Renal cortex interstitium (tissue), 11 donors: ENCODE data around the gene FBXO28. TPM values are rescaled to one million over a fixed set of nuclear protein-coding genes. Genes with fewer than 3 reads are reported as not detected.

Experiments used
- DNase-seq, 11 donors: peaks; one replicate each; pipeline ENCODE4 v3.0.0-alpha.2; 2013; ENCODE audit warnings: low read depth in 9 of 11, low spot score in 4 of 11; ENCODE audit errors: extremely low read depth in 1 of 11
- polyA plus RNA-seq, 3 donors: library from polyadenylated mRNA; unstranded; fragments of 120-200 nt; gene quantifications; one replicate each; pipeline ENCODE4 v1.2.1, GENCODE V29; 2013; ENCODE audit not compliant: insufficient read length in 3 of 3

The FBXO28 gene
- polyA plus RNA-seq, 3 donors: 30.9 to 36.6 (median 32.9) TPM

DNA sequence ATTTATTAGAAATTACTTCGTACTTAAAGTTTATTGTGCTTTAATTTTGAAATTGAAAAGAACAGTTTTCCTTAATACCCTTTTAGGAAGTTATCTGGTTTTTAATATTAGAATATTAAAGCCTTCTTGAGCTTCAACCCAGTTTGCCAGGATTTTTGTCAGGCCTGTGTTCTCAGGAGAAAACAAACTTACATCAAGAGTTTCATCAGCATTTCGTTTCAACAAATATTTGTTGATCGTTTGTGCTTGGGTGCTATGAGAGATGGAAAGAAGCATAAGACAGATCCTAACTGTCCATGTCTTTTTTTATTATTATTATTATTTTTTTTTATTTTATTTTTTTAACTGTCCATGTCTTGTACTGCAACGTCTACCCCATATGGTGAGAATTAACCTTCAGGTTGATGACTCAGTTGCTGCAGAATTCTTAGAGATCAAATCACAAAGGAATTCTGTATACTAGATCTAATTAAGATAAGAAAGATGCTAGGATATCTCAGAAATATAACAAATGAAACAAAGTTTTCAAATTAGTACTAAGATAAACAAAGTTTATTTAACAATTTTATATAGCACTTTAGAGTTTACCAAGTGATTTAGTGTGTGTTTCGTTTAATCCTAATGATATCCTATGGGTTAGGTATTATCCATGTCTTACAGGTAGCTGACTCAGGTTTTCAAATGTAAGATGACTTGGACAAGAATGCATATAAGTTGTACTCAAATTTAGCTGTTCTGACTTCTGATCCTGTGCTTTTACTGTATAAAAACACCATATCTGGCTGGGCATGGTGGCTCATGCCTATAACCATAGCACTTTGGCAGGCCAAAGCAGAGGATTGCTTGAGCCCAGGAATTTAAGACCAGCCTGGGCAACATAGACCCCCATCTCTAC, 14.3 kb downstream of the FBXO28 start:
- DNase-seq: no peak

DNA sequence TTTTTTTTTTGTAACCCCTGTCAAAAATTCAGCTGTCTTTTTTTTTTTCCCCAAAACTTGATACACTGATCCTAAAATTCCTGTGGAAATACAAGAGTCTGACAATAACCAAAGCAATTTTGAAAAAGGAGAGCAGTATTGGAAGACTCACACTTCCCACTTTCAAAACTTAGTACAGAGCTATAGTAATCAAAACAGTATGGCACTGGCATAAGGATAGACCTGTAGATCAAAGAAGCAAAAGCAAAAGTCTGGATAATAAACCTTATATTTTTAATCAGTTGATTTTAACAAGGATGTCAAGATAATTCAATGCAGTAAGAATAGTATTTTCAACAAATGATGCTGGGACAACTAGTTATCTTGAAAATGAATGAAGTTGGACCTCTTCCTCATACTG, 17.3 kb downstream of the FBXO28 start:
- no peak for DNase-seq

DNA sequence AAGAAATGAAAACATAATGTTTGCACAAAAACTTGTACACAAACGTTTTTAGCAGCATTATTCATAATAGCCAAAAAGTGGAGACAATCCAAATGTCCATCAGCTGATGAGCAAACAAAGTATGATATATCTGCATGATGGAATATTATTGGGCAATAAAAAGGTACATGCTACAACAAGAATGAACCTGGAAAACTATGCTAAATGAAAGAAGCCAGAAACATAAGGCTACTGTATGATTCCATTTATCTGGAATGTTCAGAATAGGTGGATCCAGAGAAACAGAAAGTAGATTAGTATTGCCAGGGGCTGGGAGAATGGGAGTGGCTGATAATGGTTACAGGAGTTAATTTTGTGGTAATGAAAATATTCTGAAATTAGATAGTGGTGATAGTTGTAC, 19.0 kb downstream of the FBXO28 start:
- no peak for DNase-seq

DNA sequence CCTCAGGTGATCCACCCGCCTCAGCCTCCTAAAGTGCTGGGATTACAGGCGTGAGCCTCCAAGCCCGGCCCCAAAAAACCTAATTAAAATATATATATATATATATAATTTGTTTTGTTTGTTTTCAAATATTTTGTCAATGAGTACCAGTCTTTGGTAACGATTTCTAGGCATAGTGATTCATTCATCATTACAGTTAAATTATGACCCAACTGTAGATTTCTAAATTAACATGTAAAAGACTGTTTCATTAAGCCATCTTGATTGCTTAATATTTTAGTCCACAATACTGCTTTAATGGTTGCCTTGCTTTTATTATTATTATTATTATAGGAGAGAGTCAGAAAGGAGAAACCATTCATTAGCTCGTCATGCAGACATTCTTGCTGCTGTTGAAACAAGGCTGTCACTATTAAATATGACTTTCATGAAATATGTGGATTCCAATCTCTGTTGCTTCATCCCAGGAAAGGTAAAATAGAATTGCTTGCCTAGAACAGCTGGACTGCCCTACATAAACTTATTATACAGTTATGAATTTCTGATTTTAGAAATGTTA, 19.9 kb downstream of the FBXO28 start:
- no peak for DNase-seq

DNA sequence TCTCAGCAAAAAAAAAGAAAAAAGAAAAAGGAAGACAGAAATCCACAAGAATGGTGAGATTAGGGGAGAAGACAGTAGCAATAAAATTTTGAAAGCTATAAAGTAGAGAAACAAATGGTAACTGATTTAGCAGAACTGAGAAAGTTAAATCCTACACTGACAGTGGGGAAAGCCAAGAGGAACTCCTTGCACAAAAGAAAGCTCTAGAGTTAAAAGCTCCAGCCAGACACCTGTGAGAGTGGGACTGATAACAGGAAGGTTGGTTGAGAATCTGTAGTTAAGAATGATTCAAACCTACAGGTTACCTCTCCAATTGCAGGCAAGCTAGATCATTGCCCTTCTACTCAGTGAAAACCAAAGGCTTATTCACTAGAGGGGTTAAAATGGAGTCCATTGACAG, 23.6 kb downstream of the FBXO28 start:
- DNase-seq: no peak

DNA sequence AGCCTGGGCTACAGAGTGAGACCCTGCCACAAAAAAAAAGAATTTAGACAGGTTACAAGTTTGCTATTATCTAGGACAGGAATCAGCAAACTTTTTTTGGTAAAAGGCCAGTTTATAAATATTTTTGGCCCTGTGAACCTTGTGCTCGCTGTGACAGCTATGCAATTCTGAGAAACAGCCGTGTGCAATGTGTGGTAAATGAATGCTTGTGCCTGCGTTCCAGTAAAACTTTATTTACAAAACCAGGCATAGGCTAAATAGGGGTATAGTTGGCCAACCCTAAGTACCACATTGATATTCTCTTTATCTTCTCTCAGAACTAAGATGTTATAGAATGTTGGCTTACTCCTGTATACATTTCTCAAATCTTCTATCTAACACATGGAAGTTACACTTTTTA, 24.3 kb downstream of the FBXO28 start:
- DNase-seq: no peak

DNA sequence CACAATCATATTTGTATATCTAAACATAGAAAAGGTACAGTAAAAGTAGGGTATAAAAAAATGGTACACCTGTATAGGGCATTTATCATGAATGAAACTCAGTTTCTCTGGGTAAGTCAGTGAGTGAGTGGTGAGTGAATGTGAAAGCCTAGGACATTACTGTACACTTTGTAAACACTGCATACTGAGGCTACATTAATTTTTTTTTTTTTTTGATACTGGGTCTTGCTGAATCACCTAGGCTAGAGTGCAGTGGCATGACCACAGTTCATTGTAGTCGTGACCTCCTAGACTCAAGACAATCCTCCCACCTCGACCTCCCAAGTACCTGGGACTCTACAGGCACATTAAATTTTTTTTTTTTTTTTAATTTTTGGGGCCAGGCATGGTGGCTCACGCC, 27.8 kb downstream of the FBXO28 start:
- no peak for DNase-seq

DNA sequence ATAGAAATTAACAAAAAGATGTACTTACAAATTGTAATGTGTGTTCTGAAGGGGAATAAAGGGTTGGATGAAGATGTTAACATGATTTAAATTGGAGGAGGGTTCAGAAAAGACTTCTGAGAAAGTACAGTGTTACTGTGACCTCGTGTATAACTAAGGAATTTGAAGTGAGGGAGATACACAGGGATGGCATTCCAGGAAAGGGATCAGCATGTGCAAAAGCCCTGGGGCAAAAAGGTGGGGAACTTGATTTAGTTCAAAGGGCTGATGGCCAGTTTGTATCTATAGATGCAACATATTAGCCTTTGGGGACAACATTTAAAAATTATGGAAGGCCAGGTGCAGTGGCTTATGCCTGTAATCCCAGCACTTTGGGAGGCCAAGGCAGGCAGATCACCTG, 35.8 kb downstream of the FBXO28 start:
- DNase-seq: no peak

DNA sequence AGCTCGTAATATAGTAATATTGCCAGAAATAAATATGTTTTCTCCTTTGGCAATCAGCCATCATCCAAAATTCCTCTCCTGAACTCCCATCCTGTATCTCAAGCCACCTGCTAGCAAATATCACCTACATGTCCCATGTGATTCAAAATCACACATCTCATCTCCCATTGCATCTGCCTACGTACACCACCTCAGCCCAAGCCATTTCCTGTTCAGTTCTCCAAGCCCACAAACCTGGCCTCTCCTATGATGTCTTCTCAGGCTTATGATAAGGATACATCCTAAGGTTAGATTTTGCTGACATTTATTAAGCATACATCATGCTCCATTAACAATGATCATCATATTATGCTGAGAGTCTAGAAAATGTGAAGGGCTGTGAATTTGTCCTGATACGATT, 37.2 kb downstream of the FBXO28 start:
- no peak for DNase-seq

DNA sequence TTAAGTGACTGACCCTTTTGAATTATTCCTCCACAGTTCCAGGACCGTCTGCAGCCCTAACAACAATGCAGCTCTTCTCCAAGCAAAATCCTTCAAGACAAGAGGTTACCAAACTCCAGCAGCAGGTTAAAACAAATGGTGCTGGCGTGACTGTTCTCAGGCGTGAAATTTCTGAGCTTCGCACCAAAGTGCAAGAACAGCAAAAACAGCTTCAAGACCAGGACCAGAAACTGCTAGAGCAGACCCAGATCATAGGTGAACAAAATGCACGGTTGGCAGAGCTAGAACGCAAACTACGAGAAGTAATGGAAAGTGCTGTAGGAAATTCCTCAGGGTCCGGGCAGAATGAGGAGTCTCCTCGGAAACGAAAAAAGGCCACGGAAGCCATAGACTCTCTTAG, 43.4 kb downstream of the FBXO28 start:
- no peak for DNase-seq

DNA sequence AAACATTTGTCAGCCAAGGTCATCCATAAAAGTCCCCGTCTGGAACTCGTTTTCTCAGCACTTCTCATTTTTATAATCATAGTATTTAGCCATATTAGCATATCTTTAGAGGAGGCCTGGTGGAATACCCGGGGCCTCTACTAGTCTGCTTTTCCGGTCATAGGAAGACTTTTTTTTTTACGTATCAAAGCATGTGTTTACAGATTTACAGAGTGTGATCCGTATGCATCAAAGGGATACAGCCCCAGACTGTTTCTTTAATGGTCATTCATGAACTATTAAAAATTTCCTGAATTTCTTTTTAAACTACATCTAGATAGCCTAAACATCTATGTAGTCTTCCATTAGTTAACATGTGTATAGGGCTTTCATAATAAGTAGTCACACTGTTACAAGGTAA, 45.6 kb downstream of the FBXO28 start:
- DNase-seq: no peak

DNA sequence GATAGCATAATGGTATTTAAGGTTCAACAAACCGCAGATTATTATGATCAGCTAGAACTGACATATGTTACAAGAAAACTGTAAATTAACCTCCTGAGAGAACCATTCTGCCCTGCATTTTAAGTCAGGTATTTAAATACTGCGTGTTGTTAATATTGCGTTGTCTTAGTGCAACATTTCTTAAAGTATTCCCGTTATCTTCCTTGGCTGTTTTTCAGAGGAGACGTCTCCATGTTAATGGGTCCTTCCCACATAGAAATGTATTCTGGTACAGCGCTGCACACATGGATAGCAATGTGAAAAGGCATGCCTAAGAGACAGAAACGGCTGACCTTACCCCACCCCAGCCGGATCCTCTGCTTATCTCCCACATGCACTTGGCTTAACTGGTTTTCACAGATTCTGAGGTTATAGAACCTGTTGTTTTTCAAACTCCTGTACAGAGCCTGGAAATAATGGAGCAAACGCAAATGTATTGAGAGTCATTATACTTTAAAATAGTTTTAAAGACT, 46.3 kb downstream of the FBXO28 start:
- DNase-seq: no peak

DNA sequence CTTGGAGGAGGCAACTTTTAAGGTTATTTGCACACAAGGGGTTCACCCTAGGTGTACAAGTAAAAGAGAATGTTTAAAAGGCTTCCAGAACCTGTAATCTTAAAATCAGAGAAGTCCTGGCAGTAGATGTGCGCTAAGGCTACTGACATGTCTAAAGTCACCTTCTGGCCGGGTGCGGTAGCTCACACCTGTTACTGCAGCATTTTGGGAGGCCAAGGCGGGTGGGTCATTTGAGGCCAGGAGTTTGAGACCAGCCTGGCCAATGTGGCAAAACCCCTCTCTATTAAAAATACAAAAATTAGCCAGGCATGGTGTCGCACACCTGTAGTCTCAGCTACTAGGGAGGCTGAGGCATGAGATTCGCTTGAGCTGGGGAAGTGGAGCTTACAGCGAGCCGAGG, 48.9 kb downstream of the FBXO28 start:
- no peak for DNase-seq

DNA sequence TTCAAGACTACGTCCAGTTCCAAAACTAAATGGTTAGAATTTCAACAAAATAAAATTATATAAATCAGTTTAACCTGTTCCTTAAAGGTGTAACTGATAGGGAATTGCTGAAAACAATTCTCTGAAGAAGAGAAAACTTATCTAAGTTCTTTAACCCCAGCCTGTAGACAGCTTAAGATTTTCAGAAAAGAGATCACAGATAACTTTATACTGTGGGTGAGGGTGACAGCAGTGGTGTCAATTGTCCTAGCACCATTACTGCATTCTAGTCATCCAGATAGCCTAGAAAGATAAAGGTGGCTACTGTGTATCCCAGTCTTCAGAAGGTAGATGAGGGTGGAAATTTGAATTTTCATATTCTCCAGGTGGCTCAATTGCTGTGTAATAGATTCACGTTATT, 49.4 kb downstream of the FBXO28 start:
- DNase-seq: no peak

DNA sequence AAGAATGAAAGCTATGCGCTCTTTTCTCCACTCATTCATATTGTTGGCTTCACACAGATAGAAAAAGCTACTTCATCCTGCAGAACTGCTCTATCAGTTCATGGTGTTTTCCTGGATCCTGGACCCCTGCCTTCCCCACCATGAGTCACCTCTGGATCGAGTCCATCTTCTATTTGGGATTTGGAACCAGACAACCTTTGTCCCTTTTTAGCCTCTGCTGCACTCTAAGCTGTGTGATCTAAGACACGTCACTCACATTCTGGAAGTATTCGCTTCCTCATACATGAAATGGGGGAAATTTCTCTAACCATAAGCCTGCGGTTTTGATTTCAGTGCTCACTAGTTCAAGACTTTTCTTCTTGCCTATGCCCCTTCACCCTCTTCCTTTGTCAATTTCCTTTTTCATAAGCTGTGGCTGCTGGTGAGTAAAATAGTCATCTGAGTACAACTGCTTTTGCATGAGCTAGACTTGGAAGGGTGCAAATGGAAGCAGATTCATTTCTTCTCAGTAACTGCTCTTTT, 55.0 kb downstream of the FBXO28 start:
- no peak for DNase-seq

DNA sequence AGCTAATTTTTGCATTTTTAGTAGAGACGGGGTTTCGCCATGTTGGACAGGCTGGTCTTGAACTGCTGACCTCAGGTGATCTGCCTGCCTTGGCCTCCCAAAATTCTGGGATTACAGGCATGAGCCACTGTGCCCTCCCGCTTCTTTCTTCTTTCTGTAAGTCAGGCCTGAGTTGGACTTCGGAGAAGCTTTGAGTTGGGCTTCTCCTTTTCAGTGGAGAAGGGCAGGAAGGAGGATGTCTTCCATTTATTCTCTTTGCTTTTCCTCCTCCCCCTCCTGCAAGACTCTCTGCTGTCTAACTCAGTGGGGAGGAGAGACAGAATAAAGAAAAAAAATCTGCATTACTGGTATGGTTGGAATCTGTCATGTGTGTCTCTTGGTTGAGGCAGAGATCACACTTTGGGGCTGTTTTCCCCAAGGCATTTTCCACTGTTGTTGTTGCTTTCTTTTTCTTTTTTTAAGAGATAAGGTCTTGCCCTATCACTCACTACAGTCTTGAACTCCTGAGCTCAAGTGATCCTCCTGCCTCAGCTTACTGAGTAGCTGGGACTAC, 55.9 kb downstream of the FBXO28 start:
- no peak for DNase-seq

DNA sequence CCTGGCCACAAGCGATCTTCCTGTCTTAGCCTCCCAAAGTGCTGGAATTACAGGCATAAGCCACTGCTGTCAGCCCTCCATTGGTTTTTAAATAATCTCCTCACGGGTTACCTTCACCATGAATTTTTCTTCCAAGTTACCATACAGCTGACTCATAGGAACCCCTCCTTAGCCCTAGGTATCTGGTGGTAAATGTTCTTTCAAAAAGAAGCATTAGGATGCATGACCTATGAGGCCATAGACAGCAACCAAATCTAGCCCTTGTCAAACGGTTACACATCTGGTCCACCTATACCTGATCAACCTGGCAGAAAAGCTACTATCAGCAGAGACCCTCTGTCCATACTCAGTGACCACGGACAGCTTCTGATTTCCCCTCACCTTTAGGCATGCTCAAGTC, 56.4 kb downstream of the FBXO28 start:
- DNase-seq: no peak

DNA sequence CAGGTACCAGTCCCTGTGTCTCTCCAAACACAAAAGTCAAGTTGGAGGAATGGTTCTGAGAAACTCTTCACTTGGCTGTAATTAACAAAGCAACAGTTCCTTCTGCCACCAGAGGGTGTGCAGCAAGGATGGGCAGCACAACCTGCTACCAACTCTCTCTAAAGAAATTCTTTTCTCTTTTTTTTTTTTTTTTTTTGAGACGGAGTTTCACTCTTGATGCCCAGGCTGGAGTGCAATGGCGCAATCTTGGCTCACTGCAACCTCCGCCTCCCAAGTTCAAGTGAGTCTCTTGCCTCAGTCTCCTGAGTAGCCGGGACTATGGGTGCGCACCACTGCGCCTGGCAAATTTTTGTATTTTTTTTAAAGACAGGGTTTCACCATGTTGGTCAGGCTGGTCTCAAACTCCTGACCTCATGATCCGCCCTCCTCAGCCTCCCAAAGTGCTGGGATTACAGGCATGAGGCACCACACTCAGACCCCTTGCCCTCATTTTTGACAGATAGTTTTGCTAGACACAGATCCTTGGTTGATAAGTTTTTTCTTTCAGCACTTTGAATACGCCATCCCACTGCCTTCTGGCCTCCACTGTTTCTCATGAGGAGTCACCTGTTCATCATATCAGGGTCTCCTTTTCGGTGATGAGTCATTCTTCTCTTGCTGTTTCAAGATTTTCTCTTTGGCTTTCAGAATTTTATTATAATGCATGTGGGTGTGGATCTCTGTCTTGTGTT, 57.0 kb downstream of the FBXO28 start:
- no peak for DNase-seq

DNA sequence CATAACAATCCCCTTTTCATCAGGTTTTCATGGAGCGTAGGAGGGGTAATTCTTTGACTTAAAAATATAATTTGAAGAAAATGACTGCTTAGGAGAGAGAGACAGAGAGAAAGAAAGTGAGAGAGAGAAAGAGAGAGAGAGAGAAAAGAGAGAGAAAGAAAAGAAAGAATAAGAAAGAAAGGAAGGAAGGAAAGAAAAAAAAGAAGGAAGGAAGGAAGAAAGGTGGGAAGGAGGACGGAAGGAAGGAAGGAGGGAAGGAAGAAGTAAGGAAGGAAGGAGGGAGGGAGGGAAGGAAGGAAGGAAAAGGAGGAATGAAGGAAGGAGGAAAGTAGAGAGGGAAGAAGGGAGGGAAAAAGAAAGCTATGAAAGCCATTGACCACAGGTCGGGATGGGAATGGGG, 58.3 kb downstream of the FBXO28 start:
- no peak for DNase-seq

DNA sequence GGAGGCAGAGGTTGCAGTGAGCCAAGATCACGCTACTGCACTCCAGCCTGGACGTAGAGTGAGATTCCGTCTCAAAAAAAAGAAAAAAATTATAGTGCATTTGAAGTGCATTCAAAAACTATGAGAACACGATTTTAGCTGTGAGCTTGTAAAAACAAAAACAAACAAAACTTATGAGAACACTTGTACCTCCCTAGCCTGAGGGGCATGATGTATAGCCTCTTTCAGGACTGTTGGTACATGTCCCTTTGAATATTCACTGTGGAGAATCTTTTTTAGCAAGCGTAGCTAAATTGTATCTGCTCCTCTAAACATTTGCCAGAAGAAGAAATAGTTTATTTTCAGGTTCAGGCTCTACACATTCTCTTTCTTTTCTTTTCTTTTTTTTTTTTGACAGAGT, 59.6 kb downstream of the FBXO28 start:
- no peak for DNase-seq
